GM12872 (cell line): ENCODE data around the gene WDPCP.

Experiments used
- CTCF ChIP-seq: IDR thresholded peaks from 3 replicates; pipeline ENCODE4 v1.5.1; 2011; ENCODE audit warnings: low read depth, mild to moderate bottlenecking, low read length, moderate library complexity; ENCODE audit not compliant: insufficient read depth

The WDPCP gene

GRCh38 chr2:63096491-63096890 is 491.8 kb downstream of the WDPCP start:
- no peak for TF ChIP-seq CTCF

- TF ChIP-seq CTCF = no peak
Observed at GRCh38 chr2:63093502-63093901, 494.8 kb downstream of the WDPCP start.

GRCh38 chr2:63092857-63093256 is 495.4 kb downstream of the WDPCP start:
- TF ChIP-seq CTCF = no peak

- no peak for TF ChIP-seq CTCF
Observed at GRCh38 chr2:63092401-63092800, 495.9 kb downstream of the WDPCP start.

- TF ChIP-seq CTCF = no peak
Observed at GRCh38 chr2:63086687-63087086, 501.6 kb downstream of the WDPCP start.

GRCh38 chr2:63081404-63081803 is 506.9 kb downstream of the WDPCP start:
- TF ChIP-seq CTCF = no peak

- TF ChIP-seq CTCF = peak; percentile 54
Observed at GRCh38 chr2:63078852-63079606, 509.2 kb downstream of the WDPCP start.
